ENCODE results near the gene ATP10D. TPM values are rescaled to one million over a fixed set of nuclear protein-coding genes. Genes with fewer than 3 reads are reported as not detected.

ATP10D gene
- total RNA-seq, 1 donor: 58.3 TPM

Other genes with a start within 250 kb of the ATP10D start
- gene COMMD8, start 21.6 kb upstream of the ATP10D start, total RNA-seq: 24.8 and 39.3 TPM in 2 replicates